GM23338 (cell line): Measurements from ENCODE around the gene C11orf65. TPM values are rescaled to one million over a fixed set of nuclear protein-coding genes. Genes with fewer than 3 reads are reported as not detected.

Source experiments
- ATAC-seq: fragments of 200-7000 bp; cut with Tn5 transposase; 3 replicates; pipeline ENCODE4 v1.9.1; 2020
- DNase-seq: peaks from one replicate; pipeline ENCODE4 v3.0.0-alpha.2; 2015; ENCODE audit warnings: low spot score
- H2AFZ ChIP-seq: fragments of 200-600 bp; sonication (generic); 2 replicates; pipeline ENCODE4 v1.8.0; 2016; ENCODE audit warnings: antibody characterized with exemption, mild to moderate bottlenecking, moderate library complexity
- H3F3A ChIP-seq: fragments of 200-600 bp; sonication (generic); replicated peaks from 2 replicates; pipeline ENCODE4 v1.8.0; 2017; ENCODE audit warnings: antibody characterized with exemption, mixed run types, low read depth
- H3K27ac ChIP-seq: fragments of 200-600 bp; sonication (generic); 2 replicates; pipeline ENCODE4 v1.6.1; 2016; ENCODE audit warnings: low read depth
- H3K27me3 ChIP-seq: fragments of 200-600 bp; sonication (generic); 2 replicates; pipeline ENCODE4 v1.8.0; 2016; ENCODE audit warnings: mild to moderate bottlenecking, mixed run types, moderate library complexity; ENCODE audit not compliant: insufficient read depth
- H3K36me3 ChIP-seq: fragments of 200-600 bp; sonication (generic); 2 replicates; pipeline ENCODE4 v1.8.0; 2016; ENCODE audit warnings: mild to moderate bottlenecking; ENCODE audit not compliant: insufficient read depth
- H3K4me1 ChIP-seq: fragments of 200-600 bp; sonication (generic); 2 replicates; pipeline ENCODE4 v1.8.0; 2016; ENCODE audit warnings: mild to moderate bottlenecking, moderate library complexity; ENCODE audit not compliant: insufficient read depth
- H3K4me2 ChIP-seq: fragments of 200-600 bp; sonication (generic); 2 replicates; pipeline ENCODE4 v1.7.1; 2017; ENCODE audit warnings: mixed run types
- H3K4me3 ChIP-seq: fragments of 200-600 bp; sonication (generic); 2 replicates; pipeline ENCODE4 v1.6.1; 2016; ENCODE audit warnings: mixed run types
- H3K79me2 ChIP-seq: fragments of 200-600 bp; sonication (generic); replicated peaks from 2 replicates; pipeline ENCODE4 v1.8.0; 2017; ENCODE audit warnings: mild to moderate bottlenecking; ENCODE audit not compliant: insufficient read depth
- H3K9me2 ChIP-seq: fragments of 200-600 bp; sonication (generic); 2 replicates; pipeline ENCODE4 v1.8.0; 2017; ENCODE audit not compliant: insufficient read depth
- H4K20me1 ChIP-seq: fragments of 200-600 bp; sonication (generic); replicated peaks from 2 replicates; pipeline ENCODE4 v1.8.0; 2017; ENCODE audit warnings: mild to moderate bottlenecking; ENCODE audit not compliant: insufficient read depth
- H3K27ac Mint-ChIP-seq: 2 replicates; pipeline ENCODE4 v1.8.0; 2020; ENCODE audit warnings: inconsistent platforms, mild to moderate bottlenecking, moderate library complexity, mixed read lengths
- H3K27me3 Mint-ChIP-seq: 3 replicates; pipeline ENCODE4 v1.8.0; 2022; ENCODE audit warnings: low read depth, mild to moderate bottlenecking, moderate library complexity, mixed read lengths, inconsistent platforms; ENCODE audit not compliant: insufficient read depth, poor library complexity
- H3K36me3 Mint-ChIP-seq: 3 replicates; pipeline ENCODE4 v1.8.0; 2021; ENCODE audit warnings: low read depth, mild to moderate bottlenecking, inconsistent platforms, moderate library complexity, mixed read lengths
- H3K4me1 Mint-ChIP-seq: 3 replicates; pipeline ENCODE4 v1.8.0; 2020; ENCODE audit warnings: mild to moderate bottlenecking, inconsistent platforms, mixed read lengths
- H3K4me3 Mint-ChIP-seq: 3 replicates; pipeline ENCODE4 v1.8.0; 2021; ENCODE audit warnings: moderate library complexity, mild to moderate bottlenecking, inconsistent platforms, mixed read lengths
- H3K9me3 Mint-ChIP-seq: 3 replicates; pipeline ENCODE4 v1.8.0; 2020; ENCODE audit warnings: moderate library complexity, mild to moderate bottlenecking, inconsistent platforms, mixed read lengths
- CREB1 ChIP-seq: fragments of 250-450 bp; sonication (Bioruptor Pico); IDR thresholded peaks from 2 replicates; pipeline ENCODE4 v1.5.0; 2020; ENCODE audit warnings: low read depth, mild to moderate bottlenecking, moderate library complexity
- CTCF ChIP-seq, 2 experiments: fragments of 200-600 bp in 1 of 2; sonication (generic) in 1 of 2; conservative IDR thresholded peaks; 2 replicates each; pipeline versions ENCODE4 v1.5.1 to v1.6.1; 2016 to 2017; ENCODE audit warnings: antibody characterized with exemption in 2 of 2, low read depth in 2 of 2, mild to moderate bottlenecking in 2 of 2, moderate library complexity in 1 of 2
- ETS1 ChIP-seq: IDR thresholded peaks from 2 replicates; pipeline ENCODE4 v1.6.1; 2016; ENCODE audit warnings: antibody characterized with exemption
- EZH2 ChIP-seq: fragments of 200-600 bp; sonication (generic); IDR thresholded peaks from one replicate; pipeline ENCODE4 v1.8.0; 2017; ENCODE audit warnings: antibody characterized with exemption, mild to moderate bottlenecking, low read depth; ENCODE audit not compliant: unreplicated experiment
- EZH2phosphoT487 ChIP-seq: fragments of 200-600 bp; sonication (generic); IDR thresholded peaks from one replicate; pipeline ENCODE4 v1.8.1; 2018; ENCODE audit warnings: antibody characterized with exemption; ENCODE audit not compliant: unreplicated experiment
- JUNB ChIP-seq: IDR thresholded peaks from one replicate; pipeline ENCODE4 v1.6.1; 2016; ENCODE audit warnings: antibody characterized with exemption; ENCODE audit not compliant: unreplicated experiment
- NANOG ChIP-seq: IDR thresholded peaks from 2 replicates; pipeline ENCODE4 v1.6.1; 2016; ENCODE audit warnings: antibody characterized with exemption, borderline replicate concordance
- POLR2AphosphoS5 ChIP-seq: IDR thresholded peaks from 2 replicates; pipeline ENCODE4 v1.6.1; 2016; ENCODE audit warnings: antibody characterized with exemption, low read depth
- REST ChIP-seq: IDR thresholded peaks from one replicate; pipeline ENCODE4 v1.6.1; 2018; ENCODE audit warnings: antibody characterized with exemption; ENCODE audit not compliant: unreplicated experiment
- STAT1 ChIP-seq: IDR thresholded peaks from one replicate; pipeline ENCODE4 v1.6.1; 2016; ENCODE audit warnings: antibody characterized with exemption; ENCODE audit not compliant: unreplicated experiment
- ZNF114 ChIP-seq: fragments of 250-450 bp; sonication (Bioruptor Pico); IDR thresholded peaks from 2 replicates; pipeline ENCODE4 v1.5.0; 2020; ENCODE audit warnings: mild to moderate bottlenecking, moderate library complexity
- ZNF331 ChIP-seq: fragments of 250-450 bp; sonication (Bioruptor Pico); IDR thresholded peaks from 2 replicates; pipeline ENCODE4 v1.5.0; 2020; ENCODE audit warnings: low read depth, mild to moderate bottlenecking, moderate library complexity
- ZNF462 ChIP-seq: fragments of 250-450 bp; sonication (Bioruptor Pico); IDR thresholded peaks from 2 replicates; pipeline ENCODE4 v1.5.0; 2020; ENCODE audit warnings: mild to moderate bottlenecking, moderate library complexity
- polyA plus RNA-seq: library from polyadenylated mRNA; unstranded; fragments of >200 nt; fragmentation: Nextera tagmentation; extraction: Ambion mirVana; gene quantifications from 2 replicates; pipeline ENCODE4 v1.2.1, GENCODE V29; 2016
- total RNA-seq: library from RNA; depleted of rRNA; stranded (reverse); fragments of >200 nt; shearing (Covaris generic); gene quantifications from 2 replicates; pipeline ENCODE4 v1.2.3, GENCODE V29; 2014

C11orf65 gene
- total and polyA plus RNA-seq, 2 experiments from 2014 or later: 0.21 to 1.7 TPM

GRCh38 chr11:108436594-108436993 is 30.7 kb downstream of the C11orf65 start (continued):
- no peak for TF ChIP-seq EZH2
- TF ChIP-seq ZNF114 (CRISPR knock-in tag): no peak
- TF ChIP-seq JUNB: no peak

GRCh38 chr11:108435066-108435465 is 32.3 kb downstream of the C11orf65 start:
- Histone ChIP-seq H3K9me2 (no peaks in the 10 kb centered on the region), H4K20me1 (no peaks in the 10 kb centered on the region), H3F3A (no peaks in the 10 kb centered on the region), H3K27ac (no peak overlapping the region), H3K4me1 (no peaks in the 10 kb centered on the region), H3K79me2 (no peaks in the 10 kb centered on the region), H2AFZ (no peak overlapping the region), H3K27me3 (no peaks in the 10 kb centered on the region), H3K4me2 (no peak overlapping the region), H3K36me3 (no peaks in the 10 kb centered on the region), H3K4me3 (no peak overlapping the region)
- Mint-ChIP-seq H3K4me1 (no peaks in the 10 kb centered on the region), H3K9me3 (peaks cover 25% of the 10 kb centered on the region), H3K27ac (no peak overlapping the region), H3K36me3 (peaks cover 4% of the 10 kb centered on the region; the same call in 1 of the 3 replicates), H3K4me3 (no peak overlapping the region), H3K27me3 (no peaks in the 10 kb centered on the region)
- TF ChIP-seq NANOG (no peak), CTCF (conservative IDR thresholded peaks at IDR 0.05; ENCODE audit: low read depth in 2 of 2) (no peak), ZNF114 (CRISPR knock-in tag) (no peak), EZH2 (no peak), REST (no peak), ZNF462 (CRISPR knock-in tag) (no peak), CREB1 (CRISPR knock-in tag) (no peak), POLR2AphosphoS5 (no peak), EZH2phosphoT487 (no peak), ZNF331 (CRISPR knock-in tag) (no peak), STAT1 (no peak), JUNB (no peak), ETS1 (no peak)
- ATAC-seq (no peak), DNase-seq (no peak)
